ENCODE results near the gene CYSLTR2.

CYSLTR2 gene

DNA sequence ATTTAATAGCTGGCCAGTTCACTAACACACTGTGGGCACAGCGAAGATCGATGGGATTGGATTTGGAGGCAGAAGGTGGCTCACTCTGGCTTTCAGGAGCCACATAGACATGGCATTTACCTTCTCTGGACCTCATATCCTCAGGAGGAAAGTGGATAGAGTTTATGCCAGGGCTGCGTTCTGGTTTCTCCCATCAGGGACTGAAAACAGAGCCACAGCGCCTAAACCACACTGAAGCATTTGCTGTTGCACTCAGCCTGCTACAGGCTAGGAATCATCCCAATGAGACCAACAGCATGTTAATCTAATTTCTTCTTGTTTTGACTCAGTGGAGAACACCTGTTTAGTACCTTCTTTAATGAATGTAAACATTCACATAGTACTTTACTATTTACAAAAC lies 1.6 kb downstream of the CYSLTR2 start:
- ATAC-seq, result no peak

DNA sequence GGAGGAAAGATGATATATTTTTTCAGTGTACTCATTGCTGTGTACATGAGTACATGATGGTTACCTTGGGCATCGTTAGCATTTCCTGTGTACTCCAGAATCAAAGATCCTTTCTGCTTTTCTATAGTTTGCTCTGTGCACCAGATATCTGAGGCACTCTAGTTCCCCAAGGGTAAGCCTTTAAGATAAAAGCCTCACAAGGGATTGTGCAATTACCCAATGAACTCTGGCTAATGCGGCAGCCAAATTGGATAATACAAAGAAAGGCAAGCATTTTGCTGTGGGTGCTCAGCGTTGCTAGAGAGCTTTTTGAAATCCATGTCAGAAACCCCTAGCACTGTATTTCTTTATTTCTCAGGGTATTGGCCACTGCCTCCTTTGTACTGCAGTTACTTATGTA lies 2.9 kb downstream of the CYSLTR2 start:
- no peak for ATAC-seq
- no peak for TF ChIP-seq TSHZ2 (CRISPR knock-in tag; IDR thresholded peaks at IDR 0.05)
- no peak for TF ChIP-seq ZNF70 (CRISPR knock-in tag; IDR thresholded peaks at IDR 0.05)
- no peak for TF ChIP-seq RARB (CRISPR knock-in tag; IDR thresholded peaks at IDR 0.05)
- no peak for TF ChIP-seq CSRNP3 (CRISPR knock-in tag; IDR thresholded peaks at IDR 0.05)

More for the DNA sequence above, 1.6 kb downstream of the CYSLTR2 start:
- TF ChIP-seq ZFP30 (CRISPR knock-in tag; IDR thresholded peaks at IDR 0.05) (no peak), ISL1 (CRISPR knock-in tag; IDR thresholded peaks at IDR 0.05) (no peak), TSHZ2 (CRISPR knock-in tag; IDR thresholded peaks at IDR 0.05) (no peak), POU6F1 (CRISPR knock-in tag; IDR thresholded peaks at IDR 0.05; ENCODE audit: borderline replicate concordance, low read depth) (no peak), ZC3H10 (CRISPR knock-in tag; IDR thresholded peaks at IDR 0.05) (no peak), PPARA (CRISPR knock-in tag; IDR thresholded peaks at IDR 0.05; ENCODE audit: borderline replicate concordance) (no peak), ESRRG (CRISPR knock-in tag; IDR thresholded peaks at IDR 0.05) (no peak), OSR1 (CRISPR knock-in tag; IDR thresholded peaks at IDR 0.05) (no peak), ZNF8 (CRISPR knock-in tag; IDR thresholded peaks at IDR 0.05) (no peak), ZNF70 (CRISPR knock-in tag; IDR thresholded peaks at IDR 0.05) (no peak), ZFP3 (CRISPR knock-in tag; IDR thresholded peaks at IDR 0.05) (no peak), ZNF565 (CRISPR knock-in tag; conservative IDR thresholded peaks at IDR 0.05; ENCODE audit: low read depth) (no peak), CSRNP3 (CRISPR knock-in tag; IDR thresholded peaks at IDR 0.05) (no peak), ARNTL (CRISPR knock-in tag; IDR thresholded peaks at IDR 0.05; ENCODE audit: borderline replicate concordance, low read depth) (no peak), TCF4 (CRISPR knock-in tag; IDR thresholded peaks at IDR 0.05; ENCODE audit: borderline replicate concordance) (no peak), SNAI2 (CRISPR knock-in tag; IDR thresholded peaks at IDR 0.05) (no peak), TOX (CRISPR knock-in tag; IDR thresholded peaks at IDR 0.05; ENCODE audit: borderline replicate concordance) (no peak)
- TF ChIP-seq, protein P1, sequence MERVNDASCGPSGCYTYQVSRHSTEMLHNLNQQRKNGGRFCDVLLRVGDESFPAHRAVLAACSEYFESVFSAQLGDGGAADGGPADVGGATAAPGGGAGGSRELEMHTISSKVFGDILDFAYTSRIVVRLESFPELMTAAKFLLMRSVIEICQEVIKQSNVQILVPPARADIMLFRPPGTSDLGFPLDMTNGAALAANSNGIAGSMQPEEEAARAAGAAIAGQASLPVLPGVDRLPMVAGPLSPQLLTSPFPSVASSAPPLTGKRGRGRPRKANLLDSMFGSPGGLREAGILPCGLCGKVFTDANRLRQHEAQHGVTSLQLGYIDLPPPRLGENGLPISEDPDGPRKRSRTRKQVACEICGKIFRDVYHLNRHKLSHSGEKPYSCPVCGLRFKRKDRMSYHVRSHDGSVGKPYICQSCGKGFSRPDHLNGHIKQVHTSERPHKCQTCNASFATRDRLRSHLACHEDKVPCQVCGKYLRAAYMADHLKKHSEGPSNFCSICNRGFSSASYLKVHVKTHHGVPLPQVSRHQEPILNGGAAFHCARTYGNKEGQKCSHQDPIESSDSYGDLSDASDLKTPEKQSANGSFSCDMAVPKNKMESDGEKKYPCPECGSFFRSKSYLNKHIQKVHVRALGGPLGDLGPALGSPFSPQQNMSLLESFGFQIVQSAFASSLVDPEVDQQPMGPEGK (CRISPR knock-in tag; IDR thresholded peaks at IDR 0.05; ENCODE audit: borderline replicate concordance), result no peak
- TF ChIP-seq, protein P2, sequence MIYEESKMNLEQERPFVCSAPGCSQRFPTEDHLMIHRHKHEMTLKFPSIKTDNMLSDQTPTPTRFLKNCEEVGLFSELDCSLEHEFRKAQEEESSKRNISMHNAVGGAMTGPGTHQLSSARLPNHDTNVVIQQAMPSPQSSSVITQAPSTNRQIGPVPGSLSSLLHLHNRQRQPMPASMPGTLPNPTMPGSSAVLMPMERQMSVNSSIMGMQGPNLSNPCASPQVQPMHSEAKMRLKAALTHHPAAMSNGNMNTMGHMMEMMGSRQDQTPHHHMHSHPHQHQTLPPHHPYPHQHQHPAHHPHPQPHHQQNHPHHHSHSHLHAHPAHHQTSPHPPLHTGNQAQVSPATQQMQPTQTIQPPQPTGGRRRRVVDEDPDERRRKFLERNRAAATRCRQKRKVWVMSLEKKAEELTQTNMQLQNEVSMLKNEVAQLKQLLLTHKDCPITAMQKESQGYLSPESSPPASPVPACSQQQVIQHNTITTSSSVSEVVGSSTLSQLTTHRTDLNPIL (CRISPR knock-in tag; IDR thresholded peaks at IDR 0.05; ENCODE audit: low read depth), result no peak
